ENCODE data around the gene MRPL14.

Gene MRPL14

DNA sequence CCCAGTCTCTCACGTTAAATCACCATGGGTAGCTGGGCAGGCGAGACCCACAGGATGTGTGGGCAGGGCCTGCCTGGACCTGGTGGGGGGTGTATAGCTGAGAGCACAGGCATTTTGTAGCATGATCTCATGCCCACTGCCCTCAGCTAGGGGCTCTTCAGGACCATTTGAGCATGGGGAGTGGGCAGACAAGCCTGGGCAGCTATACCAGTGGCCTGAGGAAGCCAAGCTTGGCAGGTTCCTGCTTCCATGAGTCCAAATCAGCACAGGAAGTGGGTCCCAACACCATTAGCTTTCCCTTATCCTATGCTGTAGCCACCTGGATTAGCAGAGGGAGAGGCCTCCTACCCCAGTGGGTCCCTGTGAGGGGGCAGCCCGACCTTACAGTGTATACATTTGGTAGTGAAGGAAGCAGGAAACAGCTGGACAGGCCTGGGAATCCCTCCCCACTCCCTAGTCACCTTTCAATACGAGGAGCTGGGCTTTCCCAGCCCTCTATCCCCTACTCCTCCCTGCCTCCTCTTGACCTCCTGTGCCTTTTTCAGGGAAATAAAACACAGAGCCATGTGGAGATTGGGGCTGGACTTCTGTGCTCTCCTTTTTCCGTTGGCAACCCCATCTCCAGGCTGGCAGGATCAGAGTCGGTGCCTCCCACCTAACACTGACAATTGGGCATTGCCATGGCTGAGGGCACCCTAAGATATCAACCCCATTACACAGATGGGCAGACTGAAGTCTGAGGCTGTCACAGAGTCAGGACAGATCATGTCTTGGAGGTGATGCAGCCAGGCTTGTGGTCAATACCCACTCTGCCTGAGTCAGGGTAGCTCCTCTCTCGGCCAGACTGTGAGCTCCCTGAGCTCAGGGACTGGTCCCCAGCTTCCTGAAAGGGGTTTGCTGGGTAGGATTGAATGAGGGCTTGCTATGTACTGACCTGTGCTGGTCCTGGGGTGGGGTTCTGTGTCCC, 59.8 kb downstream of the MRPL14 start:
- TF ChIP-seq, protein P1, sequence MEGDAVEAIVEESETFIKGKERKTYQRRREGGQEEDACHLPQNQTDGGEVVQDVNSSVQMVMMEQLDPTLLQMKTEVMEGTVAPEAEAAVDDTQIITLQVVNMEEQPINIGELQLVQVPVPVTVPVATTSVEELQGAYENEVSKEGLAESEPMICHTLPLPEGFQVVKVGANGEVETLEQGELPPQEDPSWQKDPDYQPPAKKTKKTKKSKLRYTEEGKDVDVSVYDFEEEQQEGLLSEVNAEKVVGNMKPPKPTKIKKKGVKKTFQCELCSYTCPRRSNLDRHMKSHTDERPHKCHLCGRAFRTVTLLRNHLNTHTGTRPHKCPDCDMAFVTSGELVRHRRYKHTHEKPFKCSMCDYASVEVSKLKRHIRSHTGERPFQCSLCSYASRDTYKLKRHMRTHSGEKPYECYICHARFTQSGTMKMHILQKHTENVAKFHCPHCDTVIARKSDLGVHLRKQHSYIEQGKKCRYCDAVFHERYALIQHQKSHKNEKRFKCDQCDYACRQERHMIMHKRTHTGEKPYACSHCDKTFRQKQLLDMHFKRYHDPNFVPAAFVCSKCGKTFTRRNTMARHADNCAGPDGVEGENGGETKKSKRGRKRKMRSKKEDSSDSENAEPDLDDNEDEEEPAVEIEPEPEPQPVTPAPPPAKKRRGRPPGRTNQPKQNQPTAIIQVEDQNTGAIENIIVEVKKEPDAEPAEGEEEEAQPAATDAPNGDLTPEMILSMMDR (IDR thresholded peaks at IDR 0.05; ENCODE audit: extremely low read depth, insufficient read depth, missing control alignments), result no peak
- no peak for DNase-seq (ENCODE audit: low spot score)
- in situ Hi-C loops (cut with MboI; ENCODE audit: low pct_unique_long_range_greater_than_20kb, low sequenced_read_pairs, unreplicated experiment), result no loop called here

DNA sequence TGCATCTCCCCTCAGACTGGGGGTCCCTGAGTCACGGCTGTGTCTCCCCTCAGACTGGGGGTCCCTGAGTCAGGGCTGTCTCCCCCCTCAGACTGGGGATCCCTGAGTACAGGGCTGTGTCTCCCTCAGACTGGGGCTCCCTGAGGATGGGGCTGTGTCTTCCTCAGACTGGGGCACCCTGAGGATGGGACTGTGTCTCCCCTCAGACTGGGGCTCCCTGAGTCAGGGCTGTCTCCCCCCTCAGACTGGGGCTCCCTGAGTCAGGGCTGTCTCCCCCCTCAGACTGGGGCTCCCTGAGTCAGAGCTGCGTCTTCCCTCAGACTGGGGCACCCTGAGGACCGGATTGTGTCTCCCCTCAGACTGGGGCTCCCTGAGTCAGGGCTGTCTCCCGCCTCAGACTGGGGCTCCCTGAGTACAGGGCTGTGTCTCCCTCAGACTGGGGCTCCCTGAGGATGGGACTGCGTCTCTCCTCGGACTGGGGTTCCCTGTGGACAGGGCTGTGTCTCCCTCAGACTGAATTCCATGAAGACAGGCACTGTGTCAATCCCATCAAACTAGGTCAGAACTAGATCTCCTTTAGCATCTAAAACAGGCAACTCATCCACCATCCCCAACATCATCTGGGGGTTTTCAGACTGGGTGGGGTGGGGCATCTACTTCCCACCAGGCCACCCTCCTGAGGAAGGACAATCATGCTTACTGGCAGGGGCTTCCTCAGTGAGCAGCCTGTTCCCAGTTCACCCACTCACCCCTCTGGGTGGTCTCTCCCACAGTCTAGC, 60.7 kb downstream of the MRPL14 start:
- no peak for DNase-seq (ENCODE audit: low spot score)
- in situ Hi-C loops (cut with MboI; ENCODE audit: low pct_unique_long_range_greater_than_20kb, low sequenced_read_pairs, unreplicated experiment), result no loop called here
- TF ChIP-seq, protein P1 (IDR thresholded peaks at IDR 0.05; ENCODE audit: extremely low read depth, insufficient read depth, missing control alignments), result no peak

DNA sequence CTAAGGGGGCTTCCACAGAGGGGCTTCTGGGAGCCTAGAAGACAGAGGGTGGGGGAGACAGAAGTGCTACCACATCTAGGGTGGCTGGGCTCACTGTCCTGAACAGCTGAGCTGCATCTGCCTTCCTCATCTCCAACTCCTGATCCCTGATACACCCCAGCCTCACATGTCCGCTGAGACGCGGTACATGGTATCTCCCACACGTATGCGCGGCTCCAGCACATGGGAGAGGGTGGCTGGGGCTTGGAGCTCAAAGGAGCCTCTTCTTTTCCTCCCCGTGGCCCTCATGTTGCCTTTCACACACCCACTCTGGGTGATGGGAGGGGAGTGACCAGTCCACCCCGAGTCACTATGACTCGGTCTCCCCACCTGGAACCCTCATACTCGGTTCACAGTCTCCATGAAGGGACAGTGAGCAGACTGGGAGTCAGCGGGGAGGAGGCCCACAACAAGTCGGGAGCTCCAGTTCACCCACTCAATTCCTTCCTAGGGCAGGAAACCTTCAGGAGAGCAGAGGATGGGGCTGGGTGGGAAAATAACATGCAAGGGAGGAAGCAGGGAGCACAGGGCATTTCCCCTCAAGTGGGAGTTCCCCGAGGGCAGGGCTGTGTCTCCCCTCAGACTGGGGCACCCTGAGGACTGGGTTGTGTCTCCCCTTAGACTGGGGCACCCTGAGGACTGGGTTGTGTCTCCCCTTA, 61.7 kb downstream of the MRPL14 start:
- DNase-seq (ENCODE audit: low spot score), result no peak
- in situ Hi-C loops (cut with MboI; ENCODE audit: low pct_unique_long_range_greater_than_20kb, low sequenced_read_pairs, unreplicated experiment), result no loop called here
- TF ChIP-seq, protein P1 (IDR thresholded peaks at IDR 0.05; ENCODE audit: extremely low read depth, insufficient read depth, missing control alignments), result no peak

DNA sequence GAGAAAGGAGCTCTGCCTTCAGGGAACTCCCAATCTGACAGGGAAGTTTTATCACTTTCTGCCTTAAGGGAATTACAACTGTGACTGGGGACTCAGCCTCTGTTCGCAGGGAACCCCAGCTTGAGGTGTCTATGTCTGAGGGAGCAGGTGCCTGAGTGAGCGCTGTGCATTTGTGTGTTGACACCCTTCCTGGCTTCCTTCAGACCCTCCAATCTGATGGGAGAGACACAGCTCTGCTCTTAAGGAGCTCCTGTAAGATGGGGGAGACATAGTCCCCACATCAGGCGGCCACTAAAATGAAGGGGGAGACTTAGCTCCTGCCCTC, 62.3 kb downstream of the MRPL14 start:
- TF ChIP-seq, protein P1 (IDR thresholded peaks at IDR 0.05; ENCODE audit: extremely low read depth, insufficient read depth, missing control alignments), result no peak
- in situ Hi-C loops (cut with MboI; ENCODE audit: low pct_unique_long_range_greater_than_20kb, low sequenced_read_pairs, unreplicated experiment), result no loop called here
- no peak for DNase-seq (ENCODE audit: low spot score)

DNA sequence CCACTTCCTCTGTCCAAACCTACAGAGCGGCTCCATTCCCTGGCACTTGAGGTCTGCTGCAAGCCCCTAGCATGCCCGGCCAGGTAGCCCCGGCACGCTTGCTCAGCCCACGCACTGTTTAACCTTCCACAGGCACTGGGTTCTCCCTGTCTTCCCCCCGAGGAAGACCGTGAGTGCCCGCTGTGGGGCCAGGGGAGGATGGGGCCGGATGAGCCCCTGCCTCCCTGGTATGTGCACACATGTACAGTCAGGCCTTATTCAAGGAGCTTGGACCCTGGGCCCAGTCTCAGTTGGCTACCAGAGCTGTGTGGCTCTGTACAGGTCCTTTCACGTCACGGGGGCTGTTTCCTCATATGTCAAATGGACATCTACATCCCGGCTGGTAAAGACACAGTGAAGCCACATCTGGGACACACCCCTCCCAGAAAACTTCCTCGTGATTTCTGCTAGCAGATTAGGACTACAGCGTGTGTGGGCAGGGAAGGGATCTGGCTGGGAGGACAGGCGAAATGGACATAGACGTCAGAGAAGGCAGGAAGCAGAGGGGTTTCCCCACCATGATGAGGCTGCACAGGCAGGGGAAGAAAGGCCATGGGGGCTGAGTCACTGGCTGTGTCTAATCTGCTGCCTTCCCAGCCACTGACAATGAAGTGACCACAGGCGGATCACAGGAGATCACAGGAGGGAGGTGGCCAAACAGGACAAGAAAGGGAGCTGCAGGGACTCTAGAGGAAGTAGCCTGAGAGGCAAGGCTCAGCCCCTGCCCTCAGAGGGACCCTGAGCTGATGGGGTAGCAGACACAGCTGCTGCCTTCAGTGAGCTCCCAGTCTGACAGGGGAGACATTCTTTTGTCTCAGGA, 62.9 kb downstream of the MRPL14 start:
- in situ Hi-C loops (cut with MboI; ENCODE audit: low pct_unique_long_range_greater_than_20kb, low sequenced_read_pairs, unreplicated experiment), result no loop called here
- TF ChIP-seq, protein P1 (IDR thresholded peaks at IDR 0.05; ENCODE audit: extremely low read depth, insufficient read depth, missing control alignments), result no peak

More for the DNA sequence above, 62.9 kb downstream of the MRPL14 start:
- peak; percentile 42 for DNase-seq (ENCODE audit: low spot score)
